Cardiac ventricle fibroblast (primary cell): ENCODE data around the gene OR5H6. TPM values are rescaled to one million over a fixed set of nuclear protein-coding genes. Genes with fewer than 3 reads are reported as not detected.

Experiments used
- total RNA-seq: library from RNA; depleted of rRNA; stranded (reverse); fragments of >200 nt; gene quantifications from 2 replicates; pipeline ENCODE4 v1.2.3, GENCODE V29; 2015

Gene OR5H6
- not detected in 2 replicates for total RNA-seq

DNA sequence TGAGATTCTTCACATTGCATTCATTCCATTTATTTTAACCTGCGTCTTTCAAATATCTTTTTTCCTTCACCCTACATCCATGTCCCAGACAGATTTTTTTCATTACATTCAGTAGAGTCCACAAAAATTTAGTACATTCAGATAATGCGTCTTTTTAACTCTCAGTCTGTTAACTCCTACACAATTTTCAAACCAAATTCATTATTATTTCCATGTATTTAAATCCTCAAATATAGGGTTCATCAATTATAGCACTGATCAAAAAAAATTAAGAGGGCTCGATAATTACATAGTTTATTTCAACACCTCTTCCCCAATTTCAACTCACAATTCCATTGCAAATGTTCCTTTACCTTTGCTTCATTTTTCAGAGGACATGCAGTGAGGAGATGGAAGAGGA, at the start of gene OR5H6:
Gene OR5H6 (plus strand): TSS at position 301 of the 400 bp plus-strand sequence. CDS start 89 bp downstream, at position 390.

DNA sequence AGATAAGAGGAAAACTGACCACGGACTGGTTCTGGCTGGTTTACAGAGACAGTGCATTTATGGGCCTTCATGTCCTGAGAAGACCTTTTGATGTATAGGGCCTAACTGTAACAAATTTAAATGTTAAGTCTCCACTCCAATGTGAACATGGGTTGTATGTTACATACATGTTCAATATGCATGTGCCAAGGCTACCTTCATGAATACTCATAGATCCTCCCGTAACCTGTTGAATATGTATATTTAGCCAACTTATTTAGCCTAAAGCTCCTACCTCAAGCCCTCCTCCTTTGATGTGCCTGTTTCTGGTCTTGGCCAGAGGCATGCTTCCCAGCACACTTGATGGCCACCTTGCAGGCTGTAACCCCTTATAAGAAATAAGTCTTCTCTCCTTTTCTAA, 18.2 kb downstream of the OR5H6 start, which contains the start of gene OR5H2:
Gene OR5H2 (plus strand): TSS at position 301 of the 400 bp plus-strand sequence. CDS start 398 bp downstream, outside the sequence.

Other genes starting within 250 kb of the OR5H6 start
- gene GABRR3, start 228.9 kb upstream of the OR5H6 start, total RNA-seq = not detected in 2 replicates
- not detected in 2 replicates for gene OR5AC2, start 177.1 kb upstream of the OR5H6 start, total RNA-seq
- not detected in 2 replicates for gene OR5H1, start 133.5 kb upstream of the OR5H6 start, total RNA-seq
- gene OR5H14, start 116.8 kb upstream of the OR5H6 start, total RNA-seq = not detected in 2 replicates
- not detected in 2 replicates for gene OR5H15, start 97.5 kb upstream of the OR5H6 start, total RNA-seq
- gene OR5H2, start 18.3 kb downstream of the OR5H6 start, total RNA-seq = not detected in 2 replicates
- not detected in 2 replicates for gene OR5K4, start 89.6 kb downstream of the OR5H6 start, total RNA-seq
- not detected in 2 replicates for gene OR5K3, start 126.4 kb downstream of the OR5H6 start, total RNA-seq
- not detected in 2 replicates for gene OR5K1, start 199.0 kb downstream of the OR5H6 start, total RNA-seq
- not detected in 2 replicates for gene OR5K2, start 233.4 kb downstream of the OR5H6 start, total RNA-seq